ENCODE data around the gene MLH3.

The MLH3 gene

GRCh38 chr14:75016815-75017214 lies 34.5 kb downstream of the MLH3 start:
- peaks cover 10% of the 10 kb centered on the region for H3K36me3 ChIP-seq (ENCODE audit: control insufficient read depth, insufficient read depth, low read length)
- no peak for TF ChIP-seq CTCF (IDR thresholded peaks at IDR 0.05; ENCODE audit: insufficient read depth, low read length, poor library complexity, severe bottlenecking)

GRCh38 chr14:75015496-75015895 lies 35.8 kb downstream of the MLH3 start:
- Histone ChIP-seq H3K36me3 (ENCODE audit: control insufficient read depth, insufficient read depth, low read length) (peaks cover 10% of the 10 kb centered on the region), H3K27me3 (replicated peaks; ENCODE audit: control insufficient read depth, insufficient read depth, low read length) (no peaks in the 10 kb centered on the region), H3K4me3 (replicated peaks; ENCODE audit: low read depth, low read length) (no peak overlapping the region)
- no peak for DNase-seq (ENCODE audit: extremely low read depth, insufficient read length)
- no peak for TF ChIP-seq CTCF (IDR thresholded peaks at IDR 0.05; ENCODE audit: insufficient read depth, low read length, poor library complexity, severe bottlenecking)

More at GRCh38 chr14:75016815-75017214, 34.5 kb downstream of the MLH3 start:
- DNase-seq (ENCODE audit: extremely low read depth, insufficient read length), result no peak
- Histone ChIP-seq H3K27me3 (replicated peaks; ENCODE audit: control insufficient read depth, insufficient read depth, low read length) (no peaks in the 10 kb centered on the region), H3K4me3 (replicated peaks; ENCODE audit: low read depth, low read length) (no peak overlapping the region)

- no peak for TF ChIP-seq CTCF (IDR thresholded peaks at IDR 0.05; ENCODE audit: insufficient read depth, low read length, poor library complexity, severe bottlenecking)
- peaks cover 16% of the 10 kb centered on the region for H3K36me3 ChIP-seq (ENCODE audit: control insufficient read depth, insufficient read depth, low read length)
These were observed 38.0 kb downstream of the MLH3 start for GRCh38 chr14:75013290-75013689.

GRCh38 chr14:75011356-75011994 lies 39.8 kb downstream of the MLH3 start:
- DNase-seq (ENCODE audit: extremely low read depth, insufficient read length), result no peak
- peaks cover 18% of the 10 kb centered on the region for H3K36me3 ChIP-seq (ENCODE audit: control insufficient read depth, insufficient read depth, low read length)
- H3K27me3 ChIP-seq (replicated peaks; ENCODE audit: control insufficient read depth, insufficient read depth, low read length), result no peaks in the 10 kb centered on the region
- no peak for TF ChIP-seq CTCF (IDR thresholded peaks at IDR 0.05; ENCODE audit: insufficient read depth, low read length, poor library complexity, severe bottlenecking)
- H3K4me3 ChIP-seq (replicated peaks; ENCODE audit: low read depth, low read length), result no peak overlapping the region

More at GRCh38 chr14:75013290-75013689, 38.0 kb downstream of the MLH3 start:
- Histone ChIP-seq H3K27me3 (replicated peaks; ENCODE audit: control insufficient read depth, insufficient read depth, low read length) (no peaks in the 10 kb centered on the region), H3K4me3 (replicated peaks; ENCODE audit: low read depth, low read length) (no peak overlapping the region)
- DNase-seq (ENCODE audit: extremely low read depth, insufficient read length), result no peak

GRCh38 chr14:75010472-75011093 lies 40.7 kb downstream of the MLH3 start:
- Histone ChIP-seq H3K36me3 (ENCODE audit: control insufficient read depth, insufficient read depth, low read length) (peaks cover 21% of the 10 kb centered on the region), H3K4me3 (replicated peaks; ENCODE audit: low read depth, low read length) (no peak overlapping the region), H3K27me3 (replicated peaks; ENCODE audit: control insufficient read depth, insufficient read depth, low read length) (no peaks in the 10 kb centered on the region)
- no peak for TF ChIP-seq CTCF (IDR thresholded peaks at IDR 0.05; ENCODE audit: insufficient read depth, low read length, poor library complexity, severe bottlenecking)
- no peak for DNase-seq (ENCODE audit: extremely low read depth, insufficient read length)

Measured in GM06990 (cell line).